Activated T-helper 9 cell treated with anti-CD3 and anti-CD28 coated beads, Interleukin-2, amount 50 U/mL, for 16 hours (primary cell): Measurements from ENCODE around the gene C17orf50.

ENCODE experiments used
- DNase-seq: peaks from one replicate; pipeline ENCODE4 v3.0.0-alpha.2; 2020; ENCODE audit warnings: low read depth

The C17orf50 gene

DNA sequence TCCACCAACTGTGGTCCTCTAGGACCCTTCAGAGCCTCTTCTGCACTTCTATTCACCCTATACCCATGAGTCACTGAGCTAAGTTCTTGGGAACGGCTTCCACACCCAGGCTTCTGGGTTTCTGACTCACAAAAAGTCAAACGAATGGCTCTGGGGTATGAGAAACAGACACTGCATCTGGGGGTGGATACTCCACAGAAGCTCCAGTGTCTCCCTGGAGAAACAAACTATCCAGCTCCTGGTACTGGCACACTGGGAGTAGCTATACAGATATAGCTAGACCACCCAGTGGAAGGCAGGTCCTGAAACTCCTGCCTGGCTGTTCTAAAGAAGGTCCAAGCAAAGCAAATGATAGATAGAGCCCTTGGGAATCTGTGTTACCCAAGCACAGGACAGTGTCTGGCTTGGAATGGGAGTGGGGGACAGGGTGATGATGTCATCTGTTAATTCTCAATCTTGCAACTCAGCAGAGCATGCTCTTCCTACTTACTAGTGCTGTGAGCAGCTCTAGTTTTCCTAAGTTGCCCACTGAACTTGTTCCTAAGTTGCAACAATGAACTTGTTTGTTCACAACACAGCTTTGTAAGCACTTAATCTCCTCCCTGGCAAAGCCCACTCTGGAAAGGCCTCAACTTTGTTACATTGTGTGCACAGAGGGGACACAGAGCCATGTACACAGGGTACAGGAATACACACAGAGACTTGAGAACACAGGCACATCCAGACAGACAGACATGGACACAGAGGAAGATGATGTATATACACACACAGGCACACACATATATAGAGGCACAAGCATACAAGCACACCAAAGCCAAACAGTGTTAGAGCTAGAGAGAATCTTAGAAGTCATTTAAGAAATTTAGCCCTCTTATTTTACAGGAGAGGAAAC lies 28.0 kb downstream of the C17orf50 start:
- no peak for DNase-seq

DNA sequence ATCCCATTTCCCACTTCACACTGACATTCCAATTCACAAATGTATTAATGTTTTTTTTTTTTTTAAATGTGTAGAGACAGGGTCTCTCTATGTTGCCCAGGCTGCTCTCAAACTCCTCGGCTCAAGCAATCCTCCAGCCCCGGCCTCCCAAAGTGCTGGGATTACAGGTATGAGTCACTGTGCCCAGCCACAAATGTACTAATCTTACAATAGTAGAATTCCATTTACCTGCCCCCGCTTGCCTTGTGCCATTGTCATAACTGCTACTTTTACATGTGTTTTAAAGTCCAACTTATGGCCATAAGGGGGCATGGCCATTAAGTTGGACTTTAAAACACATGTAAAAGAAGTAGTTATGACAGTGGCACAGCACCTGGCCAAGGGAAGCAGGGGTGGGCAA lies 30.2 kb downstream of the C17orf50 start:
- DNase-seq, result no peak

DNA sequence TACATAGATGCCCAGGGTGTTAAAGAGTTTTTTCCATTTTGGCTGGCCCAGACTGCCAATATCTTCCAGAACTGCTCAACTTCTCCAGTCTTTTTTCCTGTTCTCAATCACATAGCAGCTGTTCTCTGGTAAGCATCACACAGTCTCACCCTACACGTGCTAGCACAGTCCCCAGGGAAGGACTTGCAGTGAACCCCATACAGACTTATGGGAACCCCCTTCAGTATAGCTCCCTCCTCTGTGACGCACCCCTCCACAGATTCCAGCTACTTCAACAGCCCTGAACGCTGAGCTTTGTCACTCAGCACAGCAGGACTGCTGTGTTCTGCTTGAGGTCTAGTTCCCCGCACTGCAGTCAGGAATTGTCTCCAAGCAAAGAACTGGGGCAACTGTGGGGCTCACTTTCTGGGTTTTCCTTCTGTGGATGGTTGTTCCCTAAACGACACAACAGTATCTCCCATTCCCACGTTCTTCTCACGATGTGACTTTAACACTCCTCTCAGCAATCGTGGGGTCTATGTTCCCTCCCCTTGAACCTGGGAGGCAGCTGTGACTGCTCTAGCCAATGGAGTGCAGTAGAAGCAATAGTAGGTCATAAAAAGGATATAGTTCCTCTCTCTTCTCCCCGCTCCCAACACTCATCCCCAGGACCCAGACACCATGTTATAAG lies 31.1 kb downstream of the C17orf50 start:
- no peak for DNase-seq

DNA sequence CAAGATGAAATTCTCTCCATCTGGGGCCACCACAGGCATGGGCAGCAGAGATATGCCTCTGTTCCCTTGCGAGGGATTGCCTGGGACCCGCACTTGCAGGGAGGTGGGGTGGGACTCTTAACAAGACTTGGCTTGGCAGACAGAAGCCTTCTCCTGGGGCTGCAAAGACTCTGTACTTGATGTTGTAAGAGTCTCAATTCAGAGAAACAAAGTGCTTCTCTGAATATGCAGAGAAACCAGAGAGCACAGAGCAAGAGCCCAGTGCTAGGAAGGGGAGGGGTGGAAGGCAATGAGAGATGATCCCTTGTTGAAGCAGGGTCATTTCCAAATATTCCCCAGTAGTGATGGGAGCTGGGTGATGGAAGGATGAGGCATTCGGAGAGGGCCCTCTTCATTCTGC lies 32.6 kb downstream of the C17orf50 start:
- no peak for DNase-seq

DNA sequence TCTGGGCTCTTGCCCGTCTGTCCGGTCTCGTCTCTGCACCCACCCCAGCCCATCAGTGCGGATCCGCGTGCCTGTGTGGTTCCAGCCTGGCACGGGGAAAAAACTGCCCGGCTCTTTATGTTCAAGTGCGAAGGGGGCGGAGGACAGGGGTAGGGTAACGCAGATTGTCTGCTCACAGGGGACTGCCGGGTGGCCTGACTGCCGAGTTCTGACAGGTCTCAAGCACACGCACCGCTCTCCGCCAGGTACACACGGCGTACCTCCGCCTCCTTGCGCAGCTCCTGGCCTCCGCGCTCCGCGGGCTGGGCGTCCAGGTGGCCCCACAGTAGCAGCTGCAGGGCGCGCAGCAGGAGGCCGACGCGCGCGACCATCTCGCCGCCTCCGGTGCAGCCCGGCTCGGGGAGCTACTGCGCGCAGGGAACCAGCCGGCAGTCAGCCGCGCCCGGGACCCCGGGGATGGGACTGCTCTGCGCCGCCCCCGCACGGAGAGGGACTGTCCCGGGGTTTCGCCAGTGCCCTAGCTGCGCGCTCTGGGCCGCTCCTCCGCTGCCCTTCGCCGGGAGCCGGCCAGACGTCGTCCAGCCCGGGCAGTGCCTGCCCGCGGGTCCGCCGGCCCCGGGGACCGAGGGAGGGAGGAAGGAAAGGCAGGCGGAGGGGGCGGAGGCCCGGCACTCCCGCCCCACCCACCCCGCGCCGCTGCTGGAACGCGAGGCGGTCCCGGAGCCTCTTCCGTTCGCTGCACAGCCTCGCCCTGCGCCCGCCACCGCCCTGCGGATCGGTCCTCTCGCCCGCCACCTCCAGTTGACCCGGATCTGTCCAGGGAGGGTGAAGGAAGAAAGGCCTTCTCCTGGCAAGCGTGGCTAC lies 34.6 kb downstream of the C17orf50 start, which contains the start of gene MMP28:
TSS of gene MMP28 (minus strand) at position 635 of the 864 bp plus-strand sequence. CDS start at position 371, 264 bp downstream.
- DNase-seq, result peak; percentile 10

DNA sequence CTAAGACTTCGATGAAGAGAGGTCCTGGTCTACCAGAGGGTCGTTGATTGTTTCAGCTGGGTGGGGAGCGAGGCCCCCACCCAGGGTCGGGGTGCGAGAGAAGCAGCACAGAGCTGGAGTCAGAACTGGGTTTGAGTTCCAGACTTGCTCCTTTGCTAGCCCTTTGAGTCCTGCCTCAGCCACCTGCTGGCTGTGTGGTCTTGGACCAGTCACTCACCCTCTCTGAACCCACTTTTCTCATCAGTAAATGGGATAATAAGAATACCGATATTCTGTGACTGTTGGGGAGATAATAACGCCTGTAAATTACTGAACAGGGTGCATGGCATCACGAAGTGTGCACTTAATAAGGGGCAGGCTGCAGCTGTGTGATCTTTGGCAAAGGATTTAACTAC lies 35.2 kb downstream of the C17orf50 start:
- DNase-seq, result no peak

DNA sequence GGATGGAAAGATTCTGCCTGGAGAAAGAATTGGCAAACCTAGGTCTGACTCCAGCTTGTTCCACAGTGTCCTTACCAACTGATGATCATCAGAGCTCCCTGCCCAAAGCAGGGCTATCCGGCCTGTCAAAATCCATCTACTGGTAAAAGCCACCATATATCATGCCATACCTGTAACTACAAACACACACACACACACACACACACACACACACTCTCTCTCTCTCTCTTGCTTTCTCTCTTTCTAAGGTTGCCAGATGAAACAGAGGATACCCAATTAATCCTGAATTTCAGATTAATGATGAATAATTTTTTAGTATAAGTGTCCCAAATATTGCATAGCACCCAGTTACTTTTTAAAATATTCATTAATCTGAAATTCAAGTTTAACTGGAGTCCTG lies 36.3 kb downstream of the C17orf50 start:
- no peak for DNase-seq

DNA sequence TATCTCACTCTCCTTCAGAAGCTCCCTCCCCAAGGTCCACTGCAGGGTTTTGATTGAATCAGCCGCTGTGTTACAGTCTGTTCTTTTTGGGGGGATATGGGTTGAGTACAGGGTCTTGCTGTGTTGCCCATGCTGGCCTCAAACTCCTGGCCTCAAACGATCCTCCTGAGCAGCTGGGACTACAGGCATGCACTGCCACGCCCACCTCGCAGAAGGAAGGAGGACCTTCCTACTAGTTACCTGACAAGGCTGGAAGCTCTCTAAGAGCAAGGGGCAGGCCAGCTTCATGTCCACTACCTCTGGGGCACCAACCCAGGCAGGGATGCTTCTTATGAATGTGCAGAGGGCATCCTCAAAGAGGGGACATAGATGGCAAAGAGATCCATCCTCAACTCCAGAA lies 36.7 kb downstream of the C17orf50 start:
- DNase-seq, result no peak

DNA sequence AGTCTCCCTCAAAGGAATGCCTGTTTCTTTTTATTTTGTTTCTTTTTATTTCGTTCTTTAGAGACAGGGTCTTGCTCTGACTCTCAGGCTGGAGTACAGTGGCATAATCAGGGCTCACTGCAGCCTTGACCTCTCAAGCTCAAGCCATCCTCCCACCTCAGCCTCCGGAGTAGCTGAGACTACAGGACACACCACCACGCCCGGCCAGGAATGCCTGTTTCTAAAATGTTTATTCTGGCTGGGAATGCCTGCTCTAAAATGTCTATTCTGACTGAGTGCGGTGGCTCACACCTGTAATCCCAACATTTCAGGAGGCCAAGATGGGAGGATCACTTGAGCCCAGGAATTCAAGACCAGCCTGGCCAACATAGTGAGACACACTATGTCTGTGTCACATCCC lies 37.2 kb downstream of the C17orf50 start:
- no peak for DNase-seq

DNA sequence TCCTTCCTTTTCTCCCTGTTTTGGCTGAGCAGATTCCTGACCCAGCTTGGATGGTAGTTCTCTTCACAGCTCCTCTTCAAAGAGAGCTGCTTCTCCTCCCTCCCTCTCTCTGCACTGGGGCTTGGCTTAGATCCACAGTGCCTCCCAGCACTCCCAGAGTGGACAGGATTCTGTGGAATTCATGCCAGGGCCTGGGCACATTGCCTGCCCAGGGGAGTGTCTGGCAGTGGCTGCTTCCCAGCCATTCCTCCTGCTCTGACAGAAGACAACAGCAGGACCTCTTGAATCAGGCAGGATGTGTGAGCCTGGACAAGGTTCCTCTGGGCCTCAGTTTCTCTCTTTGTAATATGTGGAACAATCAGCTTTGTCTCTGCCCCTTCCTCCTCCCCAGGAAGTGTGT lies 39.3 kb downstream of the C17orf50 start:
- DNase-seq, result no peak

DNA sequence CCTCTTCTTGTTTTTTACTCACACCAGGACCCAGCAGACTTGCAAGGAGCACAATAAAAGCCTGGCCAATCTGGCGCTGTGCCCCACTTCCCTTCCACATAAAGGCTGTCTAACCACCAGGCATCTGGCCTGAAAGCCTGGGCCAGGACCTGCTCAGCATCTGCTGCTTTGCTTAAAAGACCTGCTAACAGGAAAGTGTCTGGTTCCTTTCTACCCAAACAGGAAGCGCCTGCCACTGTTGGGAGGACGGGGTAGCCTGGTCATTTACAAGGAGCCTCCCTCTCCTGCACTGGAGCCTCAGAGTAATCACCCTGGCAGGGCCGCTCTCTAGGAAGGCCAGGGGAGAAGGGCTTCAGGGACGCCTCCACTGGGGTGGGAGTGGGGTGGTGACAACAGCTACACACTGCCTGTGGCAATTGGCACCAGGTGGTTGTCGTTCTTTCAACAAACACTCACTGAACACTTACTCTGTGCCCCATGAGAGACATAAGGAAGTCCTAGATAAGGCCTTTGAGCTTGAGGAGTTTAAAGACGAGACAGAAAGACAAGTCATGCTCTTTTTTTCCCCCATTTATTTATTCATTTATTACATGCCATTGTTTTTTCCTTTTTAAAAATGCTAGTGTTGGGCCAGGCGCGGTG lies 41.0 kb downstream of the C17orf50 start:
- no peak for DNase-seq

DNA sequence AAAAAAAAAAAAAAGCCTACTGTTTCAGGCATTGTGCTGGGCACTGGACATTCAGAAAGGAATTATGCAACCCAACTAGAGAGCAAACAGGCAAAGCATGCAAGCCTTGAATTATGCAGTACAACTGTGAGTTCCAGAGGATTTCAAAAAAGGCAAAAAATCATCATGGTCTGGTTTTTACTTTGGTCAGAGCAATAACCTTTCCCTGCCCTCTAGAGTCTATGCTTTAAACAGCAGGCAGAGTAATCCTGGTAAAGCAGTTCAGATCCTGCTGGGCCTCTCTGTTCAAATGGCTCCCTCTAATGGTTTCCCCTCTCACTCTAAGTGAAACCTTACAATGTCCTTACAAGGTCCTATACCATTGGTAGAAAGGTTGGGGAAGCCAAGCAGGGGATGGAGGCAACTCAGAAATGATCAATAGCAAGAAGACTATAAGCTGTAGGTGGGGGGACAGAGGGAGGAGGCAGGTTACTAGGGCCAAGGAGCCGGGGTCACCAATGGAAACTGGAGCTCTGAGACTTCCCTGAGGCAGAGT lies 44.0 kb downstream of the C17orf50 start:
- no peak for DNase-seq

DNA sequence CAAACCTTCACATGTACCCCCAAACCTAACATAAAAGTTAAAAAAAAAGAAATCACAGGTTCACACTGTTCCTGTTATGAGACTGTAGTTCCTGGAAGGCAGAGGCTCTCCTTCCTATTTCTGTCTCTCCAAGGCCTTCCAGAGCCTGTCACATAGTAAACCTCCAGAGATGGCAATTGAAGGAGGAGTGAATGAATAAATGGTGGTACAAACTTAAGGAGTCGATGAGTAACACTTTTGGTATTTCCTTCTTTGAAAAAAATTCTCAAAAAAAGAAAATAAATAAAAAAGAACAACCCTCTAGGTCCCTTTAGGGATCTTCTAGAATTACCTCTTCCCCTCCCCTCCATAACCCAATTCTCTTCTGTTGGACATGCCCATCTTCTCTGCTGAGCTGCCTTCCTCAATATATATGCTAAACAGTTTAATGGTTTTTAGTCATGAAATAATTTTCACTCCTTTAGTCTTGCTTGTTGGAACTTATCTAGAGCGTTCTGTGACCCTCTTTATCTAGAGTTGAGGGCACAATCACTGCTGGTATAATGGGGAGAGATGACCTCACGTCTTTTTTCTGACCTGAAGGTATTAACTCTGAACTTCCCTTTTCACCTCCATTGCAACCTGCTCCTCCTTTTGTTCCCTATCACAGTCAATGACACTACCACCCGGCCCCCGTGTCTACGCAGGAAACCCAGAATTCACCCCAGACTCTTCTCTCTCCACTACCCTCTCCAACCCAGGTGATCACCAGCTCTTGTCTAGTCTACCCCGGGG lies 46.9 kb downstream of the C17orf50 start:
- no peak for DNase-seq

DNA sequence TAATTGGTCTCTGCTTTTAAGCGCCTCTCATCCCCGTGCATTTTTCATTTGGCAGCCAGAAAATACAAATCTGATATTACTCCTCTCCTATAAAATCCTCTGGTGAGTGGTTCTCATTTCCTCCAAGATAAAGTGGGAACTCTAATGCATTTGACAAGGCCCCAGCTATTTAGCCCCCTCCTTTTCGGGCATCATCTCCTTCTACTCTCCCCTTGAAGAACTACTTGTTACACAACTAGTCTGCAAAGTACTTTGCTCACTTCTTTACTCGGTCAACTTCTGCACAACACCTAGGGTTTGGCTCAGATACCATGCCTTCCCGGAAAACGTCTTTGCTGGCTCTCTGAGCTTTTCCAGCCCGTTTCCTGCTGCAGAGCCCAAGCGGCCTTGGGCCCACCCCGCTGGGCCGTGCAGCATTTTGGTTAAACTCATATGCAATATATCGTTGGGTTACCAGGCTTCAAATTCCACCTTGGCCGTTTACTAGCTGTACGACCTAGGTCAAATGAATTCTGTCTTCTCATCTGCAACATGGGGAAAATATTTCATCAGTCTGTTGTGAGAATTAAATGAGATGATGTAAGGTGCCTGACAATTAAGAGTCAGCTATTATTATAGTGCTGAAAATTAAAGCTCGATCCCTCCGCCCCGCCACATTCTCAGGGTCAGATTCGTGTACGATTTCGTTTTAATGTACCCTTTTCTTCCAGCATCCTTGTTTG lies 47.7 kb downstream of the C17orf50 start:
- DNase-seq, result no peak

DNA sequence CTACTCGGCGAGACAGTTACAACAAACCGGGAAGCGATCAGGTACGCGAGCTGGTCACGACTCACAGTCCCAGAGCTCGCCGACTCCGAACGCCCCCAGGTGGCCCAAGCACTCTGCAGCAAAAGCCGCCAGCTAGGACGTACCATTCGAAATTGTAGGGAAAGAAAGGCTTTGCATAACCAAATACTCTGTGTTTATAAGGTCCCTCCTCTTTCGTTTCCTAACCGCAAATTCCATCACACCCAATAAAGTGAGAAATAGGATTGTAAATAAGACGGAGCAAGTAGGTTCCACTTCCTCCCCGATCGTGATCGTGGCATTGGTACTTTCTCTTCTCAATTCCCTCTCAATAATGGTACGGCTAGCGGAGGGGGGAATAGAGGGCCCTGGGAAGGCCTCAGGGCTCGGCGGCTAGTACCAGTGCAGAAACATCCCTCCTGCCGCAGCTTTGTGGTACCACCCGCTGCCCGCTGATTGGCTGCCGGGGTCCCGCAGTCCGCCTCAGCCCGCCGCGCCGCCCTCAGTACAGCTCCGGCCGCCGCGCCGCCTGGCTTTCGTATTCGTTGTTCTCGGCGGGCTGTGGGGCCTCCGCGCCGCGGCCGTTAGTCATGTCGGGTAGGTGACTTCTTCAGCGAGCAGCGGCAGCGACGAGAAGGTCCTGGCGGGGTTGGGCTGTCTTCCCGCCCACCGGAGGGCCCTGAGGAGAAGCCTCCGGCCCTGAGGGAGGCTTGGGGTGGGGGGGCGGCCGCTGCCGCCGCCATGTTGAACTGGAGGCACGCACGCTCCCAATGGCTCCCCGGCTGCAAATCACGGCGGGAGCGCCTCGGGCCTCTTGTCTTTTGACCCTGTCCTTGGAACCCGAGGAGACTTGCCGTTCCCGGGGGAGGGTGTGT lies 48.5 kb downstream of the C17orf50 start, which contains the start of gene TAF15:
TSS of gene TAF15 (plus strand) at position 523 of the 893 bp plus-strand sequence. CDS start at position 609, 86 bp downstream.
- DNase-seq, result peak; percentile 93

DNA sequence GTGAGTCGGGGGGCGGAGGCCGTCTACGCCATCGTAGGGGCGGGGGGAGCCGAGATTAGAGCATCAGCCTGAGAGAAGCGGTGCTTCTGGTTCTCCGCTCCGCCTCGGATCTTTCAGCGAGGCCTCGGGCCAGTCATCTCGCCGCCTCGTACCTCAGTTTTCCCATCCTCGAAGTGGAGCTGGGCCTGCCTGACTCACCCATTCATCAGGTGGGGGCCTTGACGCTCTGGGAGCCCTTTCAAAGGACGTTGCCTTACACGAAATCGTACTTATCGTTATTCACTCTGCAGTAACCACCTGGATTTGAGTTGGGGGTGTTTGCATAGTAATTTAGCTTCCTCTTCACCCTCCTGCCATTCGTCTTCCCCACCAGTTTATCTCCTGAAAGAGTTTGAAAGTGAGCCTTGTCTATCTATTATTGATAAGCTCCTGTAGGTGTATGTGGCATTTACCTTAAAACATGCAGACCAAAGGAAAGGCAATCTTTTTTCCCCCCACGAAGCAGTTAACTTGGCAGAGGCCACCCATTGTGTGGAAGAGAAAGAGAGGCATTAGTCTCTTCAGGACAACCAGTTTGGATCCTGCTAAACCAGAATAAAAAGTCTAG lies 49.3 kb downstream of the C17orf50 start:
- no peak for DNase-seq

DNA sequence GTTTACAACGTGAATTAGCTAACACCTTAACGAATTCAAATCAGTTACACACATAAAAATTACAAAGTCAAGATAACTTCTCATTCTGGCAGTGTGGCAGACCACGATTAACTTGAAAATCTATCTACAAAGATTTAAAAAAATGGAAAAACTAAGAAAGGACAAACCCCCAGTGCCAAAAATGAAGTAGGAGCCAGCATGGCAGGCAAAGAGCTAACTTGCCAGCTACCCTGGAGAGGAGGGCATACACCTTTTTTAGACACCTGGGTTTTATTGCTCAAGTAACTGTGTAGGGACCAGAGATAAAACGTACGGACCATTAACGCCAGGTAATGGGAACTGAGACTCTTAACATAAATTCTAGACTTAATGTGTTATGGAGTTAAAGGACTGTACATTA lies 51.1 kb downstream of the C17orf50 start:
- no peak for DNase-seq

DNA sequence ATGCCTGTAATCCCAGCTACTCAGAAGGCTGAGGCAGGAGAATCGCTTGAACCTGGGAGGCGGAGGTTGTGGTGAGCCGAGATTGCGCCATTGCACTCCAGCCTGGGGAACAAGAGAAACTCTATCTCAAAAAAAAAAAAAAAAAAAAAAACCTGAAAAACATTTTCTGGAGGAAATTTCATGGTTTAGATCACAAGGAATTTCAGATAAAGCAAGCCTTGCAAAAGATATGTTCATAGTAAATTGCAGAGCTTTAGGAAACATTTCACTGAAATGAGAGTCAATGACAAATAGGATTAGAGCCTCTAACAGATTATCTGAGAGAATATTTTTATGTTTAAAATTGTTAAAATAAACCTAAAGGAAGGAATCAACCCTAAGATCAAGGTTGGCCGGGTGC lies 51.8 kb downstream of the C17orf50 start:
- DNase-seq, result no peak
